ENCODE data around the gene CASK. TPM values are rescaled to one million over a fixed set of nuclear protein-coding genes. Genes with fewer than 3 reads are reported as not detected.
A peak's percentile ranks its signal among the peaks of the same experiment; 100 is the strongest.

Gene CASK
- total RNA-seq, 4 donors from 2014 or later = 33.1 to 41.6 (median 36.4) TPM

DNA sequence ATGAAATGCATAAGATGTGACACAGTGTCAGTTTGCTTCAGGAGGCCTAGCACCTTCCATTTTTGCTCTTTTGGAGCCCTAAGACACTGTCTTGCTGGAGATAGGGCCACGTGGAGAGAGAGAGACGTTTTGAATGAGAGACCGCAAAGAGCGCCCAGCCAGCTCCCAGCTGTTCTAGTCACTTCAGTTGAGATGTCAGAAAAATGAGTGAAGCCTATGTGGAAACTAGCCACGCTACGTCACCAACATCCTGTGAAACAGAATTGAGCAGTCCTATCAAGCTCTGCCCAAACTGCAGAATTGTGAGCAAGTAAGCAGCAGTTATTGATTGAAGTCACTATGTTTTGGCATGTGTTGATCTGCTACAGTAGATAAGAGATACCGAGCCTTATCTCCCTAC lies 186.3 kb downstream of the CASK start:
- DNase-seq = no peak
- H3K27ac ChIP-seq = no peak overlapping the region
- TF ChIP-seq CTCF (IDR thresholded peaks at IDR 0.05) (no peak), POLR2A (IDR thresholded peaks at IDR 0.05) (no peak)
- WGBS, 2 donors = 83 to 90% methylated on average over 7 of the region's 7 CpGs
- no peaks in the 10 kb centered on the region for H3K9me3 ChIP-seq
- H3K36me3 ChIP-seq = no peaks in the 10 kb centered on the region
- no peaks in the 10 kb centered on the region for H3K27me3 ChIP-seq
- peaks cover 0 to 13% of the 10 kb centered on the region in 2 donors for H3K4me1 ChIP-seq
- H3K4me3 ChIP-seq (replicated peaks in 1 of 3) = no peak overlapping the region
- intact Hi-C loops (cut with DNase I) = no loop called here

GRCh38 chrX:41734530-41734929 lies 188.8 kb downstream of the CASK start:
- H3K27me3 ChIP-seq = no peaks in the 10 kb centered on the region
- intact Hi-C loops (cut with DNase I) = no loop called here
- peaks cover 0 to 13% of the 10 kb centered on the region in 2 donors for H3K4me1 ChIP-seq
- TF ChIP-seq POLR2A (IDR thresholded peaks at IDR 0.05) = no peak
- peak in 4 of 6 experiments; percentile 8 to 30 (median 14) for TF ChIP-seq CTCF (IDR thresholded peaks at IDR 0.05)
- no peak overlapping the region for H3K27ac ChIP-seq
- H3K4me3 ChIP-seq (replicated peaks in 1 of 3) = no peak overlapping the region
- H3K36me3 ChIP-seq = no peaks in the 10 kb centered on the region
- DNase-seq = no peak
- no peaks in the 10 kb centered on the region for H3K9me3 ChIP-seq
- 13 to 50% methylated on average over 1 of the region's 1 CpG for WGBS, 2 donors

GRCh38 chrX:41733939-41734338 lies 189.4 kb downstream of the CASK start:
- H3K36me3 ChIP-seq = no peaks in the 10 kb centered on the region
- intact Hi-C loops (cut with DNase I) = no loop called here
- peaks cover 0 to 13% of the 10 kb centered on the region in 2 donors for H3K4me1 ChIP-seq
- DNase-seq = peak; percentile 7 to 20
- WGBS, 2 donors = 44 to 53% methylated on average over 1 of the region's 1 CpG
- no peak overlapping the region for H3K27ac ChIP-seq
- H3K27me3 ChIP-seq = no peaks in the 10 kb centered on the region
- no peak for TF ChIP-seq CTCF (IDR thresholded peaks at IDR 0.05)
- no peak for TF ChIP-seq POLR2A (IDR thresholded peaks at IDR 0.05)
- H3K4me3 ChIP-seq (replicated peaks in 1 of 3) = no peak overlapping the region
- no peaks in the 10 kb centered on the region for H3K9me3 ChIP-seq

DNA sequence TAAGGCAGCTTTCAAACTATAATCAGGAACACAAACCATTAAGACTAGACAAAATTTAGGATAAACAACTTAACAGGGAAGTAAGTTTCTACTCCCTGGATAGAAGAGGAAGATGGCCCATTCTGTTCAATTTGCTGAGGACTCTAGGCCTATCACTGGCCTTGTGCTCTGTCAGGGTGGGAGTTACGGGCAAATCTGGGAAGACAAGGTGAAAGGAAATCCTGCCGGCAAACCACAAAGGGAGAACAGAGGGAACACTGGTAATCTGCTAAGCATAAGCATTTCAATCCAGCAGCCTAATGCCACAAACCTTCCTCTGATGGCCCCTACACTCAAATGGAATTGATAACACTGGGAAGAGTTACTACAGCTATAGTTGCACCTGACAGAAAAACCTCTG lies 191.1 kb downstream of the CASK start:
- no peaks in the 10 kb centered on the region for H3K36me3 ChIP-seq
- WGBS, 2 donors = 77 to 90% methylated on average over 2 of the region's 2 CpGs
- H3K4me1 ChIP-seq = peaks cover 0 to 13% of the 10 kb centered on the region in 2 donors
- DNase-seq = no peak
- intact Hi-C loops (cut with DNase I) = no loop called here
- no peak overlapping the region for H3K27ac ChIP-seq
- H3K9me3 ChIP-seq = no peaks in the 10 kb centered on the region
- no peak for TF ChIP-seq CTCF (IDR thresholded peaks at IDR 0.05)
- no peak for TF ChIP-seq POLR2A (IDR thresholded peaks at IDR 0.05)
- H3K27me3 ChIP-seq = no peaks in the 10 kb centered on the region
- H3K4me3 ChIP-seq (replicated peaks in 1 of 3) = no peak overlapping the region

- DNase-seq = no peak
- Histone ChIP-seq H3K4me3 (replicated peaks in 1 of 3) (no peak overlapping the region), H3K4me1 (peaks cover 0 to 13% of the 10 kb centered on the region in 2 donors), H3K9me3 (no peaks in the 10 kb centered on the region), H3K27me3 (no peaks in the 10 kb centered on the region), H3K27ac (no peak overlapping the region), H3K36me3 (no peaks in the 10 kb centered on the region)
- intact Hi-C loops (cut with DNase I) = no loop called here
- TF ChIP-seq POLR2A (IDR thresholded peaks at IDR 0.05) = no peak
- no peak for TF ChIP-seq CTCF (IDR thresholded peaks at IDR 0.05)
- WGBS, 2 donors = 24 to 41% methylated on average over 2 of the region's 2 CpGs
Observed at GRCh38 chrX:41730081-41730480, 193.3 kb downstream of the CASK start.

Measured in thyroid gland (tissue), 4 donors.